ENCODE measurements around the gene TXNDC11. TPM values are rescaled to one million over a fixed set of nuclear protein-coding genes. Genes with fewer than 3 reads are reported as not detected.

Gene TXNDC11
- total and polyA plus RNA-seq, 2 donors (not counting 3 experiments of a cell fraction or from before 2014, with no cell fraction given), result 42.5 to 66.0 TPM

DNA sequence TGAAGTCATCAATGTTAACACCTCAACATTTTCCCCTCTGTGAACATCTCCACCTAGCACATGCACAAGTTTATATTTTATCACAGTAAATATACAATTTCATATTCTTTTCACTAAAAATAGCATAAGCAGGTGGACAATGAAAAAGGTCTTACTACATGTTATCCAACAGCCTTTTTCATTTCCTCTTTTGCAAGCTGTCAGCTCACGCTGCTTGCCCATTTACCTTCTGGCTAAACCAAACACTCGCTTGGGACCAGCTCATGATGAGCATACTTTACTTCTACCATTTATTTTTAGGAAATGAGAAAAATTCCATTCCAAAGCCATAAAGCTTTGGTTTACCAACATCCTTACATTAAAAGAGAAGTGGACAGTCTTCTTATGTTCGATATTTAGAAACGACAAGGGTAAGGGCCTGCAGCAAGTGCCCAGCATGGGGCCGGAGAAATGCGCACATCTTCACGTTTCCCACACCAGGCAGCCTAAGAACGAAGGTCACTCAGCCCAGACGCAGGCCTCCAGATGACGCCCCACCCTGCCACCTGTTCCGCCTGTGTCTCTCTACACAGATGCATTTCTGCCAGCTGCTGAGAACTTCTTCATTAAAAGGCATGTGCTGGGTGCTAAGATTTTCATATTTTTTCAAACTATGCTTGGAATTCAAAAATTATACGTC lies 60.5 kb downstream of the TXNDC11 start:
- intact Hi-C loops (cut with micrococcal nuclease), result no loop called here
- ChIA-PET POLR2A (no interaction called here), CTCF (no interaction called here)
- no peak for TF ChIP-seq POLR2AphosphoS5 (IDR thresholded peaks at IDR 0.05; ENCODE audit: insufficient read depth, low read depth, low read length)
- TF ChIP-seq FOS (IDR thresholded peaks at IDR 0.05; ENCODE audit: borderline replicate concordance, insufficient read depth, low read length), result no peak
- TF ChIP-seq JUN (IDR thresholded peaks at IDR 0.05; ENCODE audit: borderline replicate concordance, insufficient read depth, insufficient read length, low read depth), result no peak
- TF ChIP-seq POLR2A (IDR thresholded peaks at IDR 0.05; ENCODE audit: low read depth, low read length), result no peak
- TF ChIP-seq, protein P1, sequence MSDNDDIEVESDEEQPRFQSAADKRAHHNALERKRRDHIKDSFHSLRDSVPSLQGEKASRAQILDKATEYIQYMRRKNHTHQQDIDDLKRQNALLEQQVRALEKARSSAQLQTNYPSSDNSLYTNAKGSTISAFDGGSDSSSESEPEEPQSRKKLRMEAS (IDR thresholded peaks at IDR 0.05; ENCODE audit: insufficient read depth, insufficient read length), result no peak
- TF ChIP-seq MYC (IDR thresholded peaks at IDR 0.05; ENCODE audit: low read depth, low read length), result no peak
- TF ChIP-seq EZH2 (IDR thresholded peaks at IDR 0.05; ENCODE audit: borderline replicate concordance, low read depth, low read length, severe bottlenecking), result no peak
- no peak for TF ChIP-seq GATA2 (IDR thresholded peaks at IDR 0.05; ENCODE audit: insufficient read depth, insufficient read length, low read depth, low read length)
- TF ChIP-seq, protein P2, sequence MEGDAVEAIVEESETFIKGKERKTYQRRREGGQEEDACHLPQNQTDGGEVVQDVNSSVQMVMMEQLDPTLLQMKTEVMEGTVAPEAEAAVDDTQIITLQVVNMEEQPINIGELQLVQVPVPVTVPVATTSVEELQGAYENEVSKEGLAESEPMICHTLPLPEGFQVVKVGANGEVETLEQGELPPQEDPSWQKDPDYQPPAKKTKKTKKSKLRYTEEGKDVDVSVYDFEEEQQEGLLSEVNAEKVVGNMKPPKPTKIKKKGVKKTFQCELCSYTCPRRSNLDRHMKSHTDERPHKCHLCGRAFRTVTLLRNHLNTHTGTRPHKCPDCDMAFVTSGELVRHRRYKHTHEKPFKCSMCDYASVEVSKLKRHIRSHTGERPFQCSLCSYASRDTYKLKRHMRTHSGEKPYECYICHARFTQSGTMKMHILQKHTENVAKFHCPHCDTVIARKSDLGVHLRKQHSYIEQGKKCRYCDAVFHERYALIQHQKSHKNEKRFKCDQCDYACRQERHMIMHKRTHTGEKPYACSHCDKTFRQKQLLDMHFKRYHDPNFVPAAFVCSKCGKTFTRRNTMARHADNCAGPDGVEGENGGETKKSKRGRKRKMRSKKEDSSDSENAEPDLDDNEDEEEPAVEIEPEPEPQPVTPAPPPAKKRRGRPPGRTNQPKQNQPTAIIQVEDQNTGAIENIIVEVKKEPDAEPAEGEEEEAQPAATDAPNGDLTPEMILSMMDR (IDR thresholded peaks at IDR 0.05; ENCODE audit: extremely low read depth in 1 of 2, insufficient read depth in 1 of 2, low read depth in 1 of 2, low read length in 2 of 2), result no peak
- DNase-seq (ENCODE audit: low read depth, low spot score) (no peak), FAIRE-seq (no peak)
- Histone ChIP-seq H3K36me3 (ENCODE audit: control insufficient read depth in 2 of 2, extremely low read depth in 1 of 2, insufficient read depth in 2 of 2, low read length in 2 of 2) (peaks cover 10 to 30% of the 10 kb centered on the region in 2 experiments), H3K27ac (ENCODE audit: insufficient read depth, low read depth, low read length) (no peak overlapping the region), H3K79me2 (ENCODE audit: control insufficient read depth, insufficient read depth, low read length) (no peaks in the 10 kb centered on the region), H3K4me1 (ENCODE audit: control insufficient read depth, extremely low read depth, insufficient read depth, low read length) (no peaks in the 10 kb centered on the region), H3K4me2 (ENCODE audit: insufficient read depth, low read length) (no peak overlapping the region), H2AFZ (ENCODE audit: low read depth, low read length) (no peak overlapping the region), H4K20me1 (replicated peaks; ENCODE audit: control insufficient read depth, extremely low read depth, insufficient read depth, low read length) (no peaks in the 10 kb centered on the region), H3K9me1 (replicated peaks; ENCODE audit: control insufficient read depth, extremely low read depth, insufficient read depth, low read length) (no peaks in the 10 kb centered on the region), H3K9me3 (replicated peaks; ENCODE audit: control insufficient read depth, insufficient read depth, low read length) (no peaks in the 10 kb centered on the region), H3K4me3 (replicated peaks in 1 of 3; ENCODE audit: insufficient read depth in 1 of 3, low read depth in 1 of 3, low read length in 3 of 3) (no peak overlapping the region), H3K9ac (replicated peaks; ENCODE audit: extremely low read depth, insufficient read depth, low read length) (no peak overlapping the region), H3K27me3 (ENCODE audit: control insufficient read depth in 2 of 2, insufficient read depth in 2 of 2, low read length in 2 of 2) (no peaks in the 10 kb centered on the region)
- BruUV-seq (replicated peaks), result no TSS peak
- dilution Hi-C loops (cut with MboI; ENCODE audit: extremely low pct_ligation_motif_present, low sequenced_read_pairs), result no loop called here

All from endothelial cell of umbilical vein (primary cell).